Measurements from ENCODE around the gene BNIP5. TPM values are rescaled to one million over a fixed set of nuclear protein-coding genes. Genes with fewer than 3 reads are reported as not detected.

BNIP5 gene
- polyA plus RNA-seq, 4 donors, result 0.09 to 0.30 (median 0.20) TPM

DNA sequence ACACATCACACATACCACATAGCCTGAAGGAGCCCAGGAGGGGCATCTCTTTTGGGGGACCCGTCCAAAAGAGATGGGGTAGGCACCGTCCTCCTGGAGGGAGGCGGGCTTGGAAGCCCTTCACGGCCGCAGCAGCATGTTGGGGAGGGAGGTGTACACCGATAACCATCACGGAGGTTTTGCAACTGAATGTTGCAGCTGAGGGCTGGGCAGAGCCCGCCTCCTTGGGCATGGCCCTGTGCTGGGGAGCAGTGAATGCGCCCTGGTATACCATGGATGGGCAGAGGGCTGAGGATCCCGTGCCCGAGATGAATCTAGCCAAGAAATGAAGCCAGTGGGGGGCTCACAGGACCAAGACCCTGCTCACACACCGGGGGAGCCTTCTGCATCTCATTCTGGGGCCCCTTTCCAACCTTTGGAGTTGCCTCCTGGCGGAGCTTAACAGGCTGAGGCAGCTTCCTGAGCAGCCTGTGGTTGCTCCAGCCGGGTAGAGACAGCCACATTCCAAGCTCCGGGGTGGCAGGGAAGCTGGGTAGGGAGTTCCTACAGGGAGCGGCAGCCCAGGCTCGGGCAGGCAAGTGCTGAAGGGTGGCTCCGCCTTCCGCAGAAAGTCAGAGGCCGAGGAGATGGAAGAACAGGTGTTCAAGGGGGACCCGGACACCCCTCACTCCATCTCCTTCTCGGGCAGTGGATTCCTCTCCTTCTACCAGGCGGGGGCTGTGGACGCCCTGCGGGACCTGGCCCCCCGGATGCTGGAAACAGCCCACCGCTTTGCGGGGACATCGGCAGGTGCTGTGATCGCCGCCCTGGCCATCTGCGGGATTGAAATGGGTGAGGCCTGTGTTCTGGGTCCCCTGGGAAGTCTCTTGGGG lies 66.6 kb downstream of the BNIP5 start, which contains the start of gene PNPLA1:
Gene PNPLA1, plus strand, starts transcription at position 227 of the 872 bp plus-strand sequence. Its CDS starts 400 bp downstream, at position 627.
- no peak for DNase-seq (ENCODE audit: low read depth in 4 of 4, low spot score in 2 of 4)

- DNase-seq (ENCODE audit: low read depth in 4 of 4, low spot score in 2 of 4), result peak in 2 of 4 donors; percentile 21 to 34
These were observed 68.0 kb downstream of the BNIP5 start for GRCh38 chr6:36268478-36269275.

- no peak for DNase-seq (ENCODE audit: low read depth in 4 of 4, low spot score in 2 of 4)
These were observed 68.8 kb downstream of the BNIP5 start for GRCh38 chr6:36267731-36268477.

DNA sequence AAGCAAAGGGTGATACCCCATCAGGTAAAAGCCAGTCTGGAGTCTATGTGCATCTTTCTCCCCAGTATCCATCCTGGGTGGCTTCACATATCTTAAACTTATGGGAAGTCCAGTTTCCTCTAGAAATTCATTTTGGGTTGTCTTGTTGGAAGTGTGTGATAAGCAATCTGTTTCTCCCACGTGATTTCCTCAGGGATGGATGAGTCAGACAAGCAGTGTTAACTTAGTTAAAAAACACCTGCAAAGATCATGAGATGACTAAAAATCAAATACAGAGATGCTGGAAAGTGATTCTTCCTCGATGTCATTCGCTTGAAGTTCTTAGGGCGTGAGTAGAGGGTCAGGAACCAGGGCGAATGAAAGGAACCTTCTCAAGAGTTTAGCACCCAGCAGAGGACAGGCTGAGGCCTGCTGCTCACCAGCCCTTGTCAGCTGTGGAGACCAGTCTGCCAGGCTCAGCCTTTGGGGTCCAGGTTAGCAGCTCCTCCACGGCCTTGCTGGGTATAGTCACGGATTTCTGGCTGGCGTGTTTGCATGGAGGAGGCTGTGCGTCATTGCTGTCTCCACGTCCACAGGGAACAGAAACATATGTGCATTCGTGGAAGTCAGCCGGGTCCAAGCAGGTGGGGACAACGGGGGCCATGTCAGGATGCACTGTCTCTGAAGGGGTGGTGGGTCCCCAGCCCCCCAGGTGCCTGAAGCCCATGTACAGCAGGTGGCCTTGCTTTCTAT lies 69.6 kb downstream of the BNIP5 start:
- DNase-seq (ENCODE audit: low read depth in 4 of 4, low spot score in 2 of 4), result no peak

Other genes starting within 250 kb of the BNIP5 start
- gene MAPK13, start 206.4 kb downstream of the BNIP5 start, polyA plus RNA-seq (ENCODE audit: insufficient read length in 4 of 4), result 10 to 100 TPM; 19.9 to 28.9 (median 22.0) TPM
- gene BRPF3, start 140.1 kb downstream of the BNIP5 start, polyA plus RNA-seq (ENCODE audit: insufficient read length in 4 of 4), result 10 to 100 TPM; 40.5 to 64.9 (median 47.1) TPM
- 1 to 10 TPM; 1.7 to 3.0 (median 2.8) TPM for gene PNPLA1, start 66.8 kb downstream of the BNIP5 start, polyA plus RNA-seq (ENCODE audit: insufficient read length in 4 of 4)
- under 1 TPM in 3 of 4 donors, not detected in 1; 0.09 to 0.27 (median 0.17) TPM for gene ETV7, start 50.8 kb upstream of the BNIP5 start, polyA plus RNA-seq (ENCODE audit: insufficient read length in 4 of 4)
- gene PXT1, start 106.0 kb upstream of the BNIP5 start, polyA plus RNA-seq (ENCODE audit: insufficient read length in 4 of 4), result under 1 TPM in 2 of 4 donors, not detected in 2; 0.08 to 0.11 TPM
- gene KCTD20, start 106.1 kb upstream of the BNIP5 start, polyA plus RNA-seq (ENCODE audit: insufficient read length in 4 of 4), result 10 to 100 TPM; 43.8 to 53.8 (median 50.2) TPM
- 10 to 100 TPM; 40.3 to 60.5 (median 50.0) TPM for gene STK38, start 210.6 kb upstream of the BNIP5 start, polyA plus RNA-seq (ENCODE audit: insufficient read length in 4 of 4)

All from left renal cortex interstitium (tissue), 4 donors.